H1 (cell line): ENCODE results near the gene GALNT17. TPM values are rescaled to one million over a fixed set of nuclear protein-coding genes. Genes with fewer than 3 reads are reported as not detected.

Source experiments
- CTCF ChIA-PET: fragments of 300-600 bp; sonication (Branson Sonifier 250); formaldehyde crosslinking; loops from one replicate; lab custom pipeline; 2021; ENCODE audit not compliant: partially characterized antibody; lab: Charles Lee
- POLR2A ChIA-PET: fragments of 300-600 bp; sonication (Branson Sonifier 250); formaldehyde crosslinking; loops from one replicate; lab custom pipeline; 2021; ENCODE audit warnings: inconsistent platforms; ENCODE audit not compliant: partially characterized antibody; lab: Charles Lee
- DNase-seq, 2 experiments: peaks; one replicate each; pipeline versions ENCODE4 v3.0.0 to v3.0.0-alpha.2; 2010 to 2022; ENCODE audit warnings: low spot score in 2 of 2, low read depth in 1 of 2, mixed read lengths in 1 of 2
- FAIRE-seq: peaks from 2 replicates; lab custom pipeline; 2011; peaks lifted over from hg19 to GRCh38; lab: Jason Lieb, UNC
- H2AFZ ChIP-seq: 2 replicates; pipeline ENCODE4 v1.8.1; 2012; ENCODE audit warnings: low read length, inconsistent platforms
- H2AK5ac ChIP-seq: 2 replicates; pipeline ENCODE4 v1.6.1; 2013; ENCODE audit warnings: low read depth, low read length
- H2BK120ac ChIP-seq: replicated peaks from 2 replicates; pipeline ENCODE3; 2013; ENCODE audit warnings: low read depth, low read length, inconsistent platforms
- H2BK12ac ChIP-seq: 2 replicates; pipeline ENCODE4 v1.6.1; 2013; ENCODE audit warnings: low read depth, low read length
- H2BK15ac ChIP-seq: 2 replicates; pipeline ENCODE4 v1.6.1; 2013; ENCODE audit warnings: low read length
- H2BK20ac ChIP-seq: 2 replicates; pipeline ENCODE4 v1.6.1; 2013; ENCODE audit warnings: low read length
- H2BK5ac ChIP-seq: 2 replicates; pipeline ENCODE4 v1.6.1; 2013; ENCODE audit warnings: low read depth, low read length
- H3K14ac ChIP-seq: 2 replicates; pipeline ENCODE4 v1.6.1; 2013; ENCODE audit warnings: inconsistent platforms; ENCODE audit not compliant: insufficient read length
- H3K18ac ChIP-seq: 2 replicates; pipeline ENCODE4 v1.6.1; 2013; ENCODE audit warnings: low read length; ENCODE audit errors: extremely low read depth
- H3K23ac ChIP-seq: 2 replicates; pipeline ENCODE4 v1.6.1; 2013; ENCODE audit warnings: inconsistent platforms; ENCODE audit not compliant: insufficient read length
- H3K23me2 ChIP-seq: 2 replicates; pipeline ENCODE4 v1.6.1; 2013; ENCODE audit warnings: low read depth, low read length
- H3K27ac ChIP-seq: 2 replicates; pipeline ENCODE4 v1.6.1; 2011; ENCODE audit warnings: low read depth, low read length, inconsistent platforms
- H3K27me3 ChIP-seq, 4 experiments: replicated peaks in 1 of 4; 1 replicate in 1 of 4; 2 replicates in 3 of 4; pipeline versions ENCODE4 v1.6.1 to v1.8.1; 2011 to 2013; ENCODE audit warnings: low read length in 3 of 4, mild to moderate bottlenecking in 3 of 4, inconsistent platforms in 2 of 4, mixed read lengths in 2 of 4, moderate library complexity in 1 of 4; ENCODE audit not compliant: control insufficient read depth in 3 of 4, insufficient read depth in 3 of 4; ENCODE audit errors: extremely low read depth in 1 of 4
- H3K36me3 ChIP-seq, 4 experiments: 2 replicates each; pipeline versions ENCODE4 v1.6.1 to v1.8.1; 2011 to 2013; ENCODE audit warnings: mild to moderate bottlenecking in 4 of 4, low read length in 3 of 4, moderate library complexity in 2 of 4, control low read depth in 1 of 4, inconsistent platforms in 1 of 4; ENCODE audit not compliant: insufficient read depth in 4 of 4, control insufficient read depth in 2 of 4
- H3K4ac ChIP-seq: replicated peaks from 2 replicates; pipeline ENCODE3; 2013; ENCODE audit warnings: low read length, low read depth, mixed read lengths, inconsistent platforms; ENCODE audit not compliant: insufficient read length
- H3K4me1 ChIP-seq, 4 experiments: replicated peaks in 1 of 4; 1 replicate in 1 of 4; 2 replicates in 3 of 4; pipeline versions ENCODE4 v1.6.1 to v1.8.1; 2011 to 2013; ENCODE audit warnings: low read length in 3 of 4, inconsistent platforms in 2 of 4, mixed read lengths in 1 of 4; ENCODE audit not compliant: insufficient read depth in 4 of 4, control insufficient read depth in 3 of 4
- H3K4me2 ChIP-seq, 2 experiments: 2 replicates each; pipeline versions ENCODE4 v1.6.1 to v1.8.1; 2011 to 2013; ENCODE audit warnings: low read depth in 2 of 2, low read length in 2 of 2, control low read depth in 1 of 2, inconsistent platforms in 1 of 2, mild to moderate bottlenecking in 1 of 2; ENCODE audit not compliant: insufficient read depth in 1 of 2
- H3K4me3 ChIP-seq, 4 experiments: fragments of 200-600, 300-600 bp in 1 of 4; sonication (generic), shearing (Covaris generic), sonication (Bioruptor Twin) in 1 of 4; 2 replicates each; pipeline versions ENCODE4 v1.5.1 to v1.8.1; 2011 to 2016; ENCODE audit warnings: low read length in 4 of 4, low read depth in 3 of 4, control low read depth in 2 of 4, inconsistent platforms in 2 of 4, mild to moderate bottlenecking in 2 of 4, mixed read lengths in 1 of 4, moderate library complexity in 1 of 4; ENCODE audit not compliant: insufficient read depth in 2 of 4; ENCODE audit errors: extremely low read depth in 1 of 4
- H3K56ac ChIP-seq: replicated peaks from 2 replicates; pipeline ENCODE3; 2013; ENCODE audit warnings: low read depth, mild to moderate bottlenecking, mixed read lengths, low read length, inconsistent platforms; ENCODE audit not compliant: insufficient read length
- H3K79me1 ChIP-seq: 2 replicates; pipeline ENCODE4 v1.6.1; 2013; ENCODE audit warnings: low read depth, low read length, control low read depth
- H3K79me2 ChIP-seq, 2 experiments: 2 replicates each; pipeline versions ENCODE4 v1.6.1 to v1.8.1; 2012 to 2013; ENCODE audit warnings: low read length in 2 of 2, mild to moderate bottlenecking in 2 of 2, inconsistent platforms in 1 of 2; ENCODE audit not compliant: insufficient read depth in 2 of 2, control insufficient read depth in 1 of 2
- H3K9ac ChIP-seq, 4 experiments: replicated peaks in 1 of 4; 1 replicate in 1 of 4; 2 replicates in 3 of 4; pipeline versions ENCODE4 v1.6.1 to v1.8.1; 2011 to 2013; ENCODE audit warnings: low read depth in 3 of 4, low read length in 3 of 4, control low read depth in 2 of 4, mild to moderate bottlenecking in 2 of 4, moderate library complexity in 2 of 4, inconsistent platforms in 1 of 4; ENCODE audit errors: extremely low read depth in 1 of 4
- H3K9me3 ChIP-seq, 2 experiments: 2 replicates each; pipeline versions ENCODE4 v1.6.1 to v1.8.1; 2012 to 2013; ENCODE audit warnings: mild to moderate bottlenecking in 2 of 2, moderate library complexity in 2 of 2, control low read depth in 1 of 2, inconsistent platforms in 1 of 2, low read depth in 1 of 2, low read length in 1 of 2, mixed read lengths in 1 of 2; ENCODE audit not compliant: insufficient read depth in 2 of 2
- H4K20me1 ChIP-seq, 2 experiments: replicated peaks in 1 of 2; 2 replicates each; pipeline versions ENCODE3 to v1.8.1; 2011 to 2013; ENCODE audit warnings: inconsistent platforms in 2 of 2, low read length in 2 of 2, mild to moderate bottlenecking in 1 of 2; ENCODE audit not compliant: insufficient read depth in 2 of 2, control insufficient read depth in 1 of 2
- H4K5ac ChIP-seq: 2 replicates; pipeline ENCODE4 v1.6.1; 2013; ENCODE audit warnings: low read length, low read depth, mixed read lengths, inconsistent platforms; ENCODE audit not compliant: insufficient read length
- H4K8ac ChIP-seq: 2 replicates; pipeline ENCODE4 v1.8.0; 2013; ENCODE audit warnings: mild to moderate bottlenecking, moderate library complexity, low read length, inconsistent platforms; ENCODE audit not compliant: insufficient read depth; ENCODE audit errors: extremely low read depth
- H4K91ac ChIP-seq: replicated peaks from 2 replicates; pipeline ENCODE3; 2013; ENCODE audit warnings: low read length, mixed read lengths, inconsistent platforms; ENCODE audit not compliant: insufficient read length
- ATF3 ChIP-seq: IDR thresholded peaks from 2 replicates; pipeline ENCODE4 v1.6.1; 2011; ENCODE audit warnings: low read depth, mild to moderate bottlenecking, low read length; ENCODE audit not compliant: insufficient read depth
- POU5F1 ChIP-seq: IDR thresholded peaks from 2 replicates; pipeline ENCODE4 v1.6.1; 2011; ENCODE audit warnings: low read depth, mild to moderate bottlenecking, low read length, moderate library complexity
- TAF7 ChIP-seq: optimal IDR thresholded peaks from 2 replicates; pipeline ENCODE3; 2011; ENCODE audit warnings: low read depth, mild to moderate bottlenecking, inconsistent platforms, low read length, moderate library complexity, borderline replicate concordance
- TBP ChIP-seq: IDR thresholded peaks from 2 replicates; pipeline ENCODE4 v1.6.1; 2011; ENCODE audit warnings: low read depth, low read length, improper control_type of control experiment
- WGBS, 2 experiments: shearing (Covaris generic) in 1 of 2; methylation state at CpG; one replicate each; pipeline versions ENCODE4 v1.1.6 to v1.1.7; 2013 to 2015; ENCODE audit warnings: low lambda C conversion rate in 2 of 2, mixed read lengths in 2 of 2, inconsistent platforms in 1 of 2, low coverage in 1 of 2, missing lambda C conversion rate in 1 of 2; ENCODE audit not compliant: insufficient replicate concordance in 2 of 2, insufficient coverage in 1 of 2, insufficient read length in 1 of 2; ENCODE audit errors: extremely low coverage in 1 of 2, missing lambda C conversion rate in 1 of 2; 5-methylcytosine and 5-hydroxymethylcytosine counted together
- polyA plus RNA-seq, 7 experiments: library from polyadenylated mRNA; depleted of rRNA in 3 of 7; stranded (reverse) in 5 of 7; unstranded in 2 of 7; fragments of >200 nt in 5 of 7; fragments of 200-250 nt in 2 of 7; gene quantifications; 1 replicate in 5 of 7; 2 replicates in 1 of 7; 4 replicates in 1 of 7; pipeline versions ENCODE4 v1.2.1 to v1.2.3, GENCODE V29; 2011 to 2013; ENCODE audit warnings: missing spikeins in 2 of 7, mixed read lengths in 2 of 7
- total RNA-seq: library from RNA; stranded (reverse); fragmentation: NEBNext Ultra II Directional; extraction: Animal tissue kit (Norgen Biotek cat#: 25700); gene quantifications from 2 replicates; pipeline ENCODE4 v1.2.1, GENCODE V29; 2021

GALNT17 gene
- total and polyA plus RNA-seq, 2 of the 8 experiments (the other 6 are each of a cell fraction or from before 2014, with no cell fraction given): 37.7 to 47.0 TPM

GRCh38 chr7:71707041-71707440 lies 575.1 kb downstream of the GALNT17 start:
- Histone ChIP-seq H3K4me2 (no peak overlapping the region), H3K56ac (no peak overlapping the region), H4K20me1 (no peaks in the 10 kb centered on the region), H4K5ac (no peak overlapping the region), H3K4me1 (no peaks in the 10 kb centered on the region), H3K14ac (no peak overlapping the region), H3K18ac (no peak overlapping the region), H3K79me1 (no peaks in the 10 kb centered on the region), H3K9me3 (peaks cover 0 to 4% of the 10 kb centered on the region in 2 experiments; a peak in 2 of 4 replicates), H3K27ac (no peak overlapping the region), H3K27me3 (no peaks in the 10 kb centered on the region), H4K8ac (no peak overlapping the region), H3K23ac (no peak overlapping the region), H3K36me3 (peaks cover 0 to 4% (median 0%) of the 10 kb centered on the region in 4 experiments; a peak in 1 of 8 replicates), H3K4ac (no peak overlapping the region), H2BK5ac (no peak overlapping the region), H2BK15ac (no peak overlapping the region), H3K9ac (no peak overlapping the region), H3K79me2 (no peaks in the 10 kb centered on the region), H4K91ac (no peak overlapping the region), H3K23me2 (no peaks in the 10 kb centered on the region), H2BK12ac (no peak overlapping the region), H2BK120ac (no peak overlapping the region), H2AK5ac (no peak overlapping the region), H2AFZ (no peak overlapping the region), H3K4me3 (no peak overlapping the region), H2BK20ac (no peak overlapping the region)
- ChIA-PET CTCF (no interaction called here), POLR2A (interaction anchor here (0.8 kb wide), 1 partner anchor 12 kb away, joined by 3 read pairs; no protein-coding TSS in a partner anchor)
- FAIRE-seq (no peak), DNase-seq (no peak)
- WGBS, 2 experiments: 94% methylated on average over 2 of the region's 2 CpGs; no CpG with 5 or more reads in 1 of the 2 experiments
- TF ChIP-seq TAF7 (no peak), POU5F1 (no peak), ATF3 (no peak), TBP (no peak)
